A673 (cell line): ENCODE results near the gene PCDH18. TPM values are rescaled to one million over a fixed set of nuclear protein-coding genes. Genes with fewer than 3 reads are reported as not detected.

Experiments used
- BruUV-seq: library from RNA; stranded (reverse); fragments of 400-500 nt; replicated peaks from 2 replicates; lab custom pipeline; 2021; lab: Mats Ljungman, UMichigan
- CTCF ChIA-PET: fragments of 300-600 bp; sonication (Branson Sonifier 250); formaldehyde crosslinking; loops from one replicate; lab custom pipeline; 2022; ENCODE audit warnings: antibody characterized with exemption; lab: Charles Lee
- POLR2A ChIA-PET: fragments of 300-600 bp; sonication (Branson Sonifier 250); formaldehyde crosslinking; loops from one replicate; lab custom pipeline; 2022; ENCODE audit warnings: antibody characterized with exemption; ENCODE audit not compliant: low non-redundant PET; lab: Charles Lee
- DNase-seq: peaks from one replicate; pipeline ENCODE4 v3.0.0-alpha.2; 2015; ENCODE audit warnings: low spot score
- H3K27ac ChIP-seq: fragments of 200-600 bp; sonication (generic); 2 replicates; pipeline ENCODE4 v1.5.1; 2016; ENCODE audit warnings: mixed run types, low read depth, mild to moderate bottlenecking, mixed read lengths, antibody characterized with exemption, low read length; ENCODE audit not compliant: poor library complexity, severe bottlenecking
- H3K27me3 ChIP-seq: fragments of 200-600 bp; sonication (generic); replicated peaks from 2 replicates; pipeline ENCODE4 v1.6.1; 2017; ENCODE audit warnings: mixed run types, low read depth, mild to moderate bottlenecking, mixed read lengths, antibody characterized with exemption, low read length; ENCODE audit not compliant: insufficient read depth, poor library complexity
- H3K36me3 ChIP-seq: fragments of 200-600 bp; sonication (generic); 2 replicates; pipeline ENCODE4 v1.6.1; 2016; ENCODE audit warnings: mixed run types, mild to moderate bottlenecking, mixed read lengths, antibody characterized with exemption, low read length; ENCODE audit not compliant: insufficient read depth, poor library complexity, severe bottlenecking
- H3K4me1 ChIP-seq: fragments of 200-600 bp; sonication (generic); 2 replicates; pipeline ENCODE4 v1.6.1; 2017; ENCODE audit warnings: mixed run types, mild to moderate bottlenecking, mixed read lengths, antibody characterized with exemption, low read length; ENCODE audit not compliant: insufficient read depth, poor library complexity, severe bottlenecking
- H3K4me3 ChIP-seq: fragments of 200-600 bp; sonication (generic); 2 replicates; pipeline ENCODE4 v1.5.1; 2016; ENCODE audit warnings: low read depth, mixed run types, mild to moderate bottlenecking, mixed read lengths, low read length; ENCODE audit not compliant: poor library complexity, severe bottlenecking
- H3K9me3 ChIP-seq: fragments of 200-600 bp; sonication (generic); 2 replicates; pipeline ENCODE4 v1.6.1; 2016; ENCODE audit warnings: mixed run types, low read depth, mild to moderate bottlenecking, mixed read lengths, antibody characterized with exemption, low read length; ENCODE audit not compliant: poor library complexity, severe bottlenecking
- CTCF ChIP-seq: fragments of 300-800, 200-600 bp; sonication (generic); conservative IDR thresholded peaks from 2 replicates; pipeline ENCODE4 v1.5.1; 2017; ENCODE audit warnings: low read depth, mild to moderate bottlenecking, antibody characterized with exemption, low read length, moderate library complexity, mixed read lengths
- EZH2 ChIP-seq: fragments of 200-600 bp; sonication (generic); IDR thresholded peaks from 2 replicates; pipeline ENCODE4 v1.6.1; 2017; ENCODE audit warnings: borderline replicate concordance, low read depth, mild to moderate bottlenecking, mixed read lengths, antibody characterized with exemption, low read length; ENCODE audit not compliant: poor library complexity, severe bottlenecking
- intact Hi-C: fragments of 100-400 bp; cut with micrococcal nuclease; formaldehyde crosslinking; loops from one replicate; pipeline ENCODE4 v1.10.0; 2022; ENCODE audit not compliant: unreplicated experiment
- total RNA-seq: library from RNA; stranded (reverse); gene quantifications from 2 replicates; pipeline ENCODE4 v1.2.3, GENCODE V29; 2021

The PCDH18 gene
- total RNA-seq, 1 experiment from 2014 or later = 7.8 TPM

GRCh38 chr4:137470806-137471205 lies 61.5 kb downstream of the PCDH18 start:
- no peak for DNase-seq
- H3K9me3 ChIP-seq = peaks cover 10% of the 10 kb centered on the region
- TF ChIP-seq EZH2 (no peak), CTCF (no peak)
- intact Hi-C loops = no loop called here
- ChIA-PET CTCF (no interaction called here), POLR2A (no interaction called here)
- no peaks in the 10 kb centered on the region for H3K36me3 ChIP-seq
- no peaks in the 10 kb centered on the region for H3K27me3 ChIP-seq
- H3K27ac ChIP-seq = no peak overlapping the region
- H3K4me3 ChIP-seq = no peak overlapping the region
- no TSS peak for BruUV-seq
- H3K4me1 ChIP-seq = peaks cover 6% of the 10 kb centered on the region
